Activated T-helper 1 cell treated with anti-CD3 and anti-CD28 coated beads, Interleukin-2, amount 50 U/mL, for 16 hours (primary cell): ENCODE measurements around the gene CPD.
"Not testable (repeated sequence)": the region's sequence is repeated elsewhere in the genome, so short reads cannot be mapped to it uniquely, and the experiment has no call there.

Experiments
- DNase-seq, 2 donors: peaks; one replicate each; pipeline ENCODE4 v3.0.0-alpha.2; 2020; ENCODE audit warnings: low read depth in 1 of 2, low spot score in 1 of 2

CPD gene

DNA sequence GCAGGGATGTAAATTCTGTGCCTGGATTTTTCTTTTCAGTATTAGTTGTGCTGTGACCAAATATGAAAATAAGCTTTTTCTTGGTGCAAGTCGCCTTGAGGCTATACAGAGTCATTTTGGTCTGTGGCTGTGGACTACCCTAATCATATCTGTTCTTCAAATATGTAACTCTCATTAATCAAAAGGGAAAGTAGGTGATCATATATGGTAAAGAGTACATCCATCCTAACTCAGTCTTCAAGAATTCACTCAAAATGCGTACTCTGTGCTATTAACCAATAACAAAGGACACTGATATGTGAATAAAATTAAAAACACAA lies 2.6 kb downstream of the CPD start:
- DNase-seq: no peak

DNA sequence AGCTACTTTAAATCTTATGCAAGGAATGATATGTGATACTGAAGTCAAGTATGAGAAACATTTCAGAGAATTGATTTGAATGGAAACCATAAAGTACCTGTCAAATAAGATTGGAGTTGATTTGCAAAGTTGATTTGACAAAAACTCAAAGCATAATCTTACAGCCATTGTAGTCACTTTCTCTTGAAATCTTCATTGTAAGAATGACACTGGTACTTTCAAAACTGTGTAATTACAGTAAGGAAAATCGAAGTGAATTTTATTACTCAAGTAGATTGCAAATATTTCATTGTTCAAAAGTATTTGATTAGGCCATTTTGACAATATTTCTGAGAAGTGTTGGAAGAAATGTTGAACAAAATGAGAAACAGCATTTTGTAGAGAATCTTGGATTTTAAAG lies 3.6 kb downstream of the CPD start:
- DNase-seq: no peak

GRCh38 chr17:30388321-30389179 lies 9.8 kb downstream of the CPD start:
- no peak for DNase-seq

- DNase-seq: no peak
Observed at GRCh38 chr17:30389756-30390300, 11.1 kb downstream of the CPD start.

- no peak for DNase-seq
Observed at GRCh38 chr17:30391534-30391933, 12.8 kb downstream of the CPD start.

GRCh38 chr17:30393491-30393890 lies 14.8 kb downstream of the CPD start:
- no peak for DNase-seq

GRCh38 chr17:30393911-30394867 lies 15.5 kb downstream of the CPD start:
- DNase-seq: no peak

DNA sequence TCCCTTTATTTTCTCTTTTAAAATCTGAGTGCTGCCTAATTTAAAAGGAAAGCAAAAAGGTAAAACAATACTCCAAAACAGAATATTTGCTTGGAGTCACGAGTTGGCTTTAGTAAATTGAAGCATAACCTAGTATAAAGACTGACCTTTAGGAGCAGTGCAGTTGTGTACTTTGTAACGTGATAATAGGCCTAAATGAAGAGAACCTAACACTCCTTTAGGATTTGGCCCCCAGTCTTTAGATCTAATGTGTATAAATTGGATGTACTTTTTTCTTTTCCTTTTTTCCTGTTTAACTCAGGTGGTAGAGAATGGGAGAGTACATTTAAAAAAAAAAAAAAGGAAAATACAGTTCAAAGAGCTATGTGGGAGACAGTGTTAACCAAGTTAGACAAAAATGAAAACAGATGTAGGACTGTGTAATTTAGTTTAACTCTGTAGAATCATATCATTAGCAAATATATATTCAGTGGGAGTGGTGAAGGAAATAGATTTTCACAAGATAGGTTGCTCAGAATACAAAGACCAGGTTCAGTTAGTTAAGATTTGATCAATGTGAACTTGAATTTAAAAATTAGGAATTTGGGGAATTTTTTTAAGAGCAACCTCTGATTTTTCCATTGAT lies 16.8 kb downstream of the CPD start:
- no peak for DNase-seq

GRCh38 chr17:30396129-30396528 lies 17.4 kb downstream of the CPD start:
- no peak for DNase-seq

DNA sequence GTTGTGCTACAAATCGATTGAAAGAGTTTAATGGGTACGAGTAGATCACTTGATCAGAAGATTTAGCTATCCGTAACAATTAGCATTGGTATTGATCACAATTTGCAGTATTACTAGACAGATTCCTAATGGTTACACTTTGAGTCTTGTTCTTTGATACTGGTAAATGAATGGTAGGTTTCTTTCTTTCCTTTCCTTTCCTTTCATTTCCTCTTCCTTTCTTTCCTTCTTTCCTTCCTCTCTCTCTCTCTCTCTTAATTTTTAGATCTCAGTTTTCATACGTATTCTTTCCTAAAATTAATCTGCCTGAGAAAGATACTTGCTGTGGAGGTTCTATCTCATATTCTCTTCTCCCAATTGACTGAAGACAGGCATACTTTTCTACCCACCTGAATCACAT lies 17.9 kb downstream of the CPD start:
- no peak for DNase-seq

- DNase-seq: no peak
Observed at GRCh38 chr17:30398328-30399041, 19.8 kb downstream of the CPD start.

GRCh38 chr17:30401097-30401496 lies 22.4 kb downstream of the CPD start:
- DNase-seq: no peak

DNA sequence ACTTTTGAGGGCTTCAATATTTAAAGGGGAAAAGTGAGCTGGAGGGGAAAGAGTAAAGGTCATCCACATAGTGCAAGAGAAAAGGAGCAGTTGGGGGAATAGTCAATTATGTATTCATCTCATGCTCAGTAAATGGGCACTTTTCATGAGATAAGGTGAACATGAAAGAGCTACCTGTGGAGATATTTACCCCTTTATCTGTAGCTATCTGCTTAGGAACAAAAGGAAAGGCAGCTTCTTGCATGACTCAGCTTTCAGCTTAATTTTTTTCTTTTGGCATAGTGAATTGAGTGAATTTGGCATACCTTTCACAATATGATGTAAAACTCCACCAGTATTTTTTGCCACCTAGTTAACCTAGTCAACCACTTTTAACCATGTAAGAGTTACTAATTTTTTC lies 26.4 kb downstream of the CPD start:
- no peak for DNase-seq

- DNase-seq: not testable (repeated sequence)
Observed at GRCh38 chr17:30410627-30411026, 31.9 kb downstream of the CPD start.

- not testable (repeated sequence) for DNase-seq
Observed at GRCh38 chr17:30412008-30412496, 33.3 kb downstream of the CPD start.

GRCh38 chr17:30413109-30413508 lies 34.4 kb downstream of the CPD start:
- DNase-seq: no peak

- DNase-seq: no peak
Observed at GRCh38 chr17:30414486-30414885, 35.8 kb downstream of the CPD start.

DNA sequence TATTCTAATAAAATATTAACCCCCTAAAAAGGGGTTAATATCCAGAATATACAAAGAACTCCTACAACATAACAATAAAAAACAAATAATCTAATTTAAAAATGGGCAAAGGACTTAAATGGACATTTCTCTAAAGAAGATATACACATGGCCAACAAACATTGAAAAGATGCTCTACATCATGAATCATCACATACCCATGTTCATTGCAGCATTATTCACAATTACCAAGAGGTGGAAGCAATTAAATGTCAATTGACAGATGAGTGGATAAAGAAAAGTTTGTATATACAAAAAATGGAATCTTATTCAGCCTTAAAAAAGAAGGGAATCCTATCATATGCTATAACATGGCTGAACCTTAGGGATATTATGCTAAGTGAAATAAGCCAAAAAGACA lies 36.8 kb downstream of the CPD start:
- no peak for DNase-seq

GRCh38 chr17:30418070-30418469 lies 39.3 kb downstream of the CPD start:
- DNase-seq: not testable (repeated sequence)

GRCh38 chr17:30421592-30421991 lies 42.9 kb downstream of the CPD start:
- no peak for DNase-seq

GRCh38 chr17:30422171-30422570 lies 43.4 kb downstream of the CPD start:
- DNase-seq: no peak
